Loucy (cell line): Measurements from ENCODE around the gene PEMT.

Source experiments
- EZH2phosphoT487 ChIP-seq: fragments of 200-600 bp; IDR thresholded peaks from 2 replicates; pipeline ENCODE4 v1.6.1; 2018; ENCODE audit warnings: antibody characterized with exemption, mild to moderate bottlenecking, moderate library complexity, borderline replicate concordance
- TF ChIP-seq, protein P1 (sequence below): fragments of 200-600 bp; sonication (generic); conservative IDR thresholded peaks from 2 replicates; pipeline ENCODE4 v1.5.1; 2014; ENCODE audit warnings: mild to moderate bottlenecking, antibody characterized with exemption, low read length

- TF ChIP-seq, protein P1, sequence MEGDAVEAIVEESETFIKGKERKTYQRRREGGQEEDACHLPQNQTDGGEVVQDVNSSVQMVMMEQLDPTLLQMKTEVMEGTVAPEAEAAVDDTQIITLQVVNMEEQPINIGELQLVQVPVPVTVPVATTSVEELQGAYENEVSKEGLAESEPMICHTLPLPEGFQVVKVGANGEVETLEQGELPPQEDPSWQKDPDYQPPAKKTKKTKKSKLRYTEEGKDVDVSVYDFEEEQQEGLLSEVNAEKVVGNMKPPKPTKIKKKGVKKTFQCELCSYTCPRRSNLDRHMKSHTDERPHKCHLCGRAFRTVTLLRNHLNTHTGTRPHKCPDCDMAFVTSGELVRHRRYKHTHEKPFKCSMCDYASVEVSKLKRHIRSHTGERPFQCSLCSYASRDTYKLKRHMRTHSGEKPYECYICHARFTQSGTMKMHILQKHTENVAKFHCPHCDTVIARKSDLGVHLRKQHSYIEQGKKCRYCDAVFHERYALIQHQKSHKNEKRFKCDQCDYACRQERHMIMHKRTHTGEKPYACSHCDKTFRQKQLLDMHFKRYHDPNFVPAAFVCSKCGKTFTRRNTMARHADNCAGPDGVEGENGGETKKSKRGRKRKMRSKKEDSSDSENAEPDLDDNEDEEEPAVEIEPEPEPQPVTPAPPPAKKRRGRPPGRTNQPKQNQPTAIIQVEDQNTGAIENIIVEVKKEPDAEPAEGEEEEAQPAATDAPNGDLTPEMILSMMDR: no peak
- TF ChIP-seq EZH2phosphoT487: no peak
Measured at GRCh38 chr17:17491031-17491471, 100.5 kb downstream of the PEMT start.
